Heart left ventricle (tissue), 16 donors: ENCODE data around the gene BHLHE40. TPM values are rescaled to one million over a fixed set of nuclear protein-coding genes. Genes with fewer than 3 reads are reported as not detected.

Experiments used
- ATAC-seq, 4 donors: fragments of 200-7000 bp; cut with Tn5 transposase; one replicate each; pipeline ENCODE4 v1.9.1; 2020 to 2022; ENCODE audit warnings: moderate library complexity in 4 of 4, mild to moderate bottlenecking in 3 of 4, moderate number of reproducible peaks in 1 of 4
- DNase-seq, 5 donors: peaks; one replicate each; pipeline ENCODE4 v3.0.0-alpha.2; 2020
- H3K27ac ChIP-seq, 12 donors: fragments of 200-600 bp; sonication (generic) in 4 of 12; one replicate each; pipeline versions ENCODE4 v1.5.0 to v1.8.0; 2016 to 2022; ENCODE audit warnings: mild to moderate bottlenecking in 2 of 12
- H3K27me3 ChIP-seq, 9 donors: fragments of 200-600 bp; sonication (generic) in 2 of 9; one replicate each; pipeline versions ENCODE4 v1.5.1 to v1.8.0; 2016 to 2022; ENCODE audit warnings: mild to moderate bottlenecking in 3 of 9
- H3K36me3 ChIP-seq, 9 donors: fragments of 200-600 bp; sonication (generic) in 2 of 9; one replicate each; pipeline versions ENCODE4 v1.5.0 to v1.8.0; 2018 to 2022; ENCODE audit warnings: mild to moderate bottlenecking in 2 of 9
- H3K4me1 ChIP-seq, 12 donors: fragments of 200-600 bp; sonication (generic) in 4 of 12; one replicate each; pipeline versions ENCODE4 v1.5.0 to v1.8.0; 2016 to 2022; ENCODE audit warnings: mild to moderate bottlenecking in 3 of 12
- H3K4me3 ChIP-seq, 12 donors: fragments of 200-600 bp; sonication (generic) in 4 of 12; one replicate each; pipeline versions ENCODE4 v1.5.0 to v1.8.0; 2017 to 2022; ENCODE audit warnings: mild to moderate bottlenecking in 9 of 12, moderate library complexity in 4 of 12
- H3K9me3 ChIP-seq, 12 donors: fragments of 200-600 bp; sonication (generic) in 4 of 12; one replicate each; pipeline versions ENCODE4 v1.5.0 to v1.8.0; 2016 to 2022; ENCODE audit warnings: mild to moderate bottlenecking in 1 of 12
- CTCF ChIP-seq, 12 donors: fragments of 200-600 bp; sonication (generic) in 4 of 12; IDR thresholded peaks; one replicate each; pipeline versions ENCODE4 v1.5.0 to v1.8.0; 2018 to 2022; ENCODE audit warnings: antibody characterized with exemption in 12 of 12, mild to moderate bottlenecking in 5 of 12
- POLR2A ChIP-seq, 2 donors: fragments of 450-650 bp; IDR thresholded peaks; one replicate each; pipeline ENCODE4 v1.6.1; 2017; ENCODE audit warnings: antibody characterized with exemption in 2 of 2, mild to moderate bottlenecking in 2 of 2, moderate library complexity in 2 of 2
- WGBS, 4 donors: extraction: QIAGEN DNeasy Blood & Tissue Kit in 2 of 4; methylation state at CpG; one replicate each; pipeline versions ENCODE4 v1.1.5 to v1.1.7; 2013 to 2018; 5-methylcytosine and 5-hydroxymethylcytosine counted together
- intact Hi-C, 10 donors: fragments of 100-400 bp; cut with DNase I; formaldehyde crosslinking; loops; one replicate each; pipeline versions ENCODE4 v1.11.1 to v1.14.2; 2022
- polyA plus RNA-seq, 2 donors: library from polyadenylated mRNA; stranded (reverse); fragments of 200-250 nt; gene quantifications; one replicate each; pipeline ENCODE4 v1.2.3, GENCODE V29; 2013
- total RNA-seq, 9 donors: library from RNA; depleted of rRNA in 2 of 9; stranded (reverse); fragments of >200 nt in 2 of 9; fragmentation: NEBNext Ultra II Directional in 3 of 9; extraction: Animal tissue kit (Norgen Biotek cat#: 25700) in 3 of 9; gene quantifications; one replicate each; pipeline versions ENCODE4 v1.1.0 to v1.2.4, GENCODE V29; 2016 to 2023
- donor health status: ischemic (EF 13 %, LVEDD 7.1; RV severe dilation, severe dysfunction).
- donor health status: healthy with polysubstance abuse.
- donor health status: DM: no; HTN: yes; CAD: no.
- donor health status: DM: no; HTN: no; CAD: no.
- donor health status: ischemic (EF 25% LVEDD 6.9; RV normal size, moderate dysfunction).
- donor health status: ischemic (EF 25% LVEDD 5.7; RV mildly dilated, moderate dysfunction).
- donor health status: healthy.
- donor health status: DM: yes; HTN: yes; CAD: no.
- donor health status: ischemic (EF 35%, LVEDD 5.7; RV mildly dilated, moderate dysfunction).
- donor health status: nonischemic (EF 11% LVEDD 7.7; RV severe dilation, severe dysfunction).
- donor health status: DM: yes; HTN: yes; CAD: no.
- donor health status: PGD.
- donor health status: ischemic (EF 29% LVEDD 5.4; RV normal size, mild dysfunction).
- donor health status: nonischemic (EF 23%, LVEDD 6.1; RV moderate dilation, normal function).

Gene BHLHE40
- total and polyA plus RNA-seq, 11 donors, result 8.5 to 109 (median 33.8) TPM

DNA sequence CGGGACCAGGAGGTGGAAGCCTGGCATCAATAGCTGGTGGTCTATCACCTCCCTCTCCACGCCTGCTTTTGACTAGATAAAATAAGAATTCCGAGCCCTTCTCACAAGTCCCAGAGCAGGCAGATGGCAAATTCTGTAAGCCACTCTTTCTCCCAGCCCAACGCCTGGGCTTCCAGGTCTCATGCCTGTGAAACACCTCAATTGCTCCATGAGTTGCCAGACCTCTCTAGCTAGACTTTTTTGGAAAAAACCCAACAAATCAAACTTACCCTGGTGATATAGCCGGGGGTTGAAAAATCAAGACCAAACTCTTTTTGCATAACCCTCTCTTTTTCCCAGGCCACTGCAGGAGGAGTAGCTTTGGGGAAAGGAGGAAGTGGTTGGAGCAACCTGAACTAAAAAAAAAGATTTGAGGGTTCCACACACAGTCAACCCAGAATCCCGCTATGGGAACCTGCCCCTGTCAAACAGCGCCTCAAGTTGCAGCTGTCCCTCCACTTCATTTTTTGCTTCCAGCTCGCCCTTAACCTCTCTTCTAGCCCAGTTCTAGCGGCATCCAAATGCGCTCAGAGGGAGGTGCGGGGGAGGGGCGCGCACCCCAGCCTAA is 7.0 kb downstream of the BHLHE40 start:
- DNase-seq (no peak), ATAC-seq (peak in 1 of 4 donors; percentile 5)
- Histone ChIP-seq H3K9me3 (no peaks in the 10 kb centered on the region), H3K4me1 (peaks cover 10 to 91% (median 66%) of the 10 kb centered on the region in 12 donors), H3K27ac (peak overlapping the region; percentile 83 to 100 (median 100)), H3K36me3 (peaks cover 0 to 43% (median 28%) of the 10 kb centered on the region in 9 donors), H3K27me3 (no peaks in the 10 kb centered on the region), H3K4me3 (peak overlapping the region in 11 of 12 donors; percentile 13 to 100 (median 49))
- 9 to 19% (median 13%) methylated on average over 11 to 13 of the region's 13 CpGs for WGBS, 4 donors
- intact Hi-C loops, result loop anchor here in 5 of 10 donors (2.0 kb wide), 3 partner anchors 31 to 41 kb away; no protein-coding TSS in a partner anchor
- peak in 1 of 12 donors; percentile 4 for TF ChIP-seq CTCF (IDR thresholded peaks at IDR 0.05)
- TF ChIP-seq POLR2A (IDR thresholded peaks at IDR 0.05), result no peak

DNA sequence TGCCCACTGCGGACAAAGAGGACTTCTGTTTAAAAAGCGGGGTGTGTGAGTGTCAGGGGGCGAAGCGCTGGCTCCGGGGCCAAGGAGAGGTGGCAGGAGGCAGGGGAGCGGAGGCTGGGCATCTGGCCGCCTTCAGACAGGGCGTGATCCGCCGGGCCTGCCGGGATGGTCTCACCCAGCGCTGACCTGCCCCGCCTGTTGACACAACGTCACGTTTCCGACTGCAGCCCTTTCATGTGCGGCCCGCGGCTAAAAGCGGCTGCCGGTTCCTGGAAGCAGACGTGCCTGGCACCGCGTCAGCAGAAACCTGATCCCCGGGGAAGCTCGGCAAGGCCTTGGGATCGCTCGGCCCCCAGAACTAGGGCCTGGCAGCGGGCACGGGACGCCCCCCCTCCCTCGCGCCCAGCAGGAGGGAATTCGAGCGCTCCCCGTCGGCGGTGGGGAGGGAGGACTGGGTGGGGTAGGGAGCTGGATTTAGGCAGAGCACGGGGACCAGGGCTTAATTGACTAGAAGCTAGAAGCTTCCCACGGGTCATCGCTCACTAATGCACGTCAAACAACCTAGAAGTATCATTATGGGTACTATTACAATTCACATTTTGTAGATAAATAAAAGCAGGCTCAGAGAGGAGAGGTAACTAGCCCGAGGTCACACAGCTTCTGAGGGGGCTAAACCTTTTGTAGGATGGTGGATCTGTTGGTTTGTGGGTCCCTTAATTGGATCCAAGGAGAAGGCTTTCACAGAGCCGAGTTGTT is 7.7 kb downstream of the BHLHE40 start:
- TF ChIP-seq POLR2A (IDR thresholded peaks at IDR 0.05) (peak in 1 of 2 donors; percentile 70), CTCF (IDR thresholded peaks at IDR 0.05) (peak in 3 of 12 donors; percentile 14 to 27 (median 16))
- DNase-seq (peak; percentile 97 to 99 (median 98)), ATAC-seq (peak; percentile 84 to 92 (median 88))
- Histone ChIP-seq H3K9me3 (no peaks in the 10 kb centered on the region), H3K4me1 (peaks cover 10 to 86% (median 64%) of the 10 kb centered on the region in 12 donors), H3K27me3 (no peaks in the 10 kb centered on the region), H3K36me3 (peaks cover 0 to 37% (median 22%) of the 10 kb centered on the region in 9 donors), H3K4me3 (peak overlapping the region; percentile 9 to 100 (median 48)), H3K27ac (peak overlapping the region; percentile 83 to 100 (median 100))
- WGBS, 4 donors, result 2% methylated on average over 39 to 44 of the region's 44 CpGs
- intact Hi-C loops, result loop anchor here in 5 of 10 donors (2.0 kb wide), 3 partner anchors 30 to 40 kb away; no protein-coding TSS in a partner anchor

- DNase-seq, result no peak
- peaks cover 10 to 79% (median 57%) of the 10 kb centered on the region in 12 donors for H3K4me1 ChIP-seq
- intact Hi-C loops, result loop anchor here in 6 of 10 donors (2.0 kb wide), 3 partner anchors 29 to 39 kb away; no protein-coding TSS in a partner anchor
- H3K27me3 ChIP-seq, result no peaks in the 10 kb centered on the region
- H3K27ac ChIP-seq, result peak overlapping the region; percentile 83 to 100 (median 100)
- ATAC-seq, result no peak
- H3K4me3 ChIP-seq, result peak overlapping the region in 9 of 12 donors; percentile 45 to 100 (median 51)
- no peaks in the 10 kb centered on the region for H3K9me3 ChIP-seq
- no peak for TF ChIP-seq POLR2A (IDR thresholded peaks at IDR 0.05)
- TF ChIP-seq CTCF (IDR thresholded peaks at IDR 0.05), result no peak
- WGBS, 4 donors, result 81 to 88% (median 81%) methylated on average over 6 of the region's 6 CpGs
- H3K36me3 ChIP-seq, result peaks cover 0 to 29% (median 15%) of the 10 kb centered on the region in 9 donors
Measured at GRCh38 chr3:4987538-4988296, 8.5 kb downstream of the BHLHE40 start.
